Loucy (cell line): ENCODE data around the gene LIPT2.

ENCODE experiments used
- H2AFZ ChIP-seq: fragments of 200-600 bp; sonication (generic); 2 replicates; pipeline ENCODE4 v1.6.0; 2016; ENCODE audit warnings: antibody characterized with exemption, mild to moderate bottlenecking, low read length, moderate library complexity
- H3F3A ChIP-seq: fragments of 200-600 bp; 2 replicates; pipeline ENCODE4 v1.6.0; 2016; ENCODE audit warnings: antibody characterized with exemption, low read depth, mild to moderate bottlenecking
- H3K27me3 ChIP-seq: fragments of 200-600 bp; sonication (generic); 2 replicates; pipeline ENCODE4 v1.6.1; 2014; ENCODE audit warnings: low read length, mild to moderate bottlenecking; ENCODE audit not compliant: insufficient read depth, poor library complexity, severe bottlenecking
- H3K36me3 ChIP-seq: fragments of 200-600 bp; sonication (generic); 2 replicates; pipeline ENCODE4 v1.6.1; 2016; ENCODE audit warnings: low read length; ENCODE audit not compliant: insufficient read depth
- H3K4me1 ChIP-seq: fragments of 200-600 bp; sonication (generic); 2 replicates; pipeline ENCODE4 v1.5.1; 2014; ENCODE audit warnings: low read length, mild to moderate bottlenecking; ENCODE audit not compliant: insufficient read depth, poor library complexity, severe bottlenecking
- H3K4me2 ChIP-seq: fragments of 200-600 bp; sonication (generic); 2 replicates; pipeline ENCODE4 v1.6.0; 2014; ENCODE audit warnings: antibody characterized with exemption, low read length, low read depth, mild to moderate bottlenecking; ENCODE audit not compliant: poor library complexity, severe bottlenecking
- H3K4me3 ChIP-seq: fragments of 200-600 bp; sonication (generic); 2 replicates; pipeline ENCODE4 v1.5.1; 2014; ENCODE audit warnings: low read length, mild to moderate bottlenecking, mixed read lengths; ENCODE audit not compliant: poor library complexity, severe bottlenecking
- H3K79me2 ChIP-seq: fragments of 200-600 bp; sonication (generic); 2 replicates; pipeline ENCODE4 v1.6.1; 2014; ENCODE audit warnings: low read length; ENCODE audit not compliant: insufficient read depth
- H3K9ac ChIP-seq: fragments of 200-600 bp; sonication (generic); 2 replicates; pipeline ENCODE4 v1.6.0; 2014; ENCODE audit warnings: mild to moderate bottlenecking, low read depth, low read length, moderate library complexity; ENCODE audit not compliant: poor library complexity, severe bottlenecking
- H3K9me2 ChIP-seq: fragments of 200-600 bp; sonication (generic); replicated peaks from 2 replicates; pipeline ENCODE4 v1.6.1; 2016; ENCODE audit warnings: low read depth, low read length, mixed read lengths
- H3K9me3 ChIP-seq: fragments of 200-600 bp; sonication (generic); 2 replicates; pipeline ENCODE4 v1.6.1; 2014; ENCODE audit warnings: mild to moderate bottlenecking, antibody characterized with exemption, low read length, low read depth; ENCODE audit not compliant: insufficient read depth
- H4K20me1 ChIP-seq: fragments of 200-600 bp; sonication (generic); 2 replicates; pipeline ENCODE4 v1.6.0; 2014; ENCODE audit warnings: antibody characterized with exemption, low read length, mild to moderate bottlenecking; ENCODE audit not compliant: insufficient read depth, poor library complexity, severe bottlenecking
- CTCF ChIP-seq: fragments of 200-600 bp; sonication (generic); conservative IDR thresholded peaks from 2 replicates; pipeline ENCODE4 v1.5.1; 2014; ENCODE audit warnings: mild to moderate bottlenecking, antibody characterized with exemption, low read length
- EZH2phosphoT487 ChIP-seq: fragments of 200-600 bp; IDR thresholded peaks from 2 replicates; pipeline ENCODE4 v1.6.1; 2018; ENCODE audit warnings: antibody characterized with exemption, mild to moderate bottlenecking, moderate library complexity, borderline replicate concordance

The LIPT2 gene

GRCh38 chr11:74493791-74494630 is 487 bp upstream of the LIPT2 start:
- H4K20me1 ChIP-seq = no peaks in the 10 kb centered on the region
- H3F3A ChIP-seq = no peaks in the 10 kb centered on the region
- H3K36me3 ChIP-seq = no peaks in the 10 kb centered on the region
- H3K4me1 ChIP-seq = no peaks in the 10 kb centered on the region
- peak overlapping the region; percentile 94 for H3K9ac ChIP-seq
- H3K9me2 ChIP-seq = no peaks in the 10 kb centered on the region
- H2AFZ ChIP-seq = peak overlapping the region; percentile 99
- peak overlapping the region; percentile 96 for H3K4me2 ChIP-seq
- H3K27me3 ChIP-seq = no peaks in the 10 kb centered on the region
- H3K9me3 ChIP-seq = no peaks in the 10 kb centered on the region
- TF ChIP-seq EZH2phosphoT487 (no peak), CTCF (no peak; the same call in 1 of the 2 replicates)
- peak overlapping the region; percentile 84 for H3K4me3 ChIP-seq
- no peaks in the 10 kb centered on the region for H3K79me2 ChIP-seq

- Histone ChIP-seq H3K9ac (no peak overlapping the region), H3K27me3 (no peaks in the 10 kb centered on the region), H3K9me3 (no peaks in the 10 kb centered on the region), H2AFZ (no peak overlapping the region), H3K79me2 (no peaks in the 10 kb centered on the region), H3K9me2 (no peaks in the 10 kb centered on the region), H3K4me3 (no peak overlapping the region), H3K36me3 (no peaks in the 10 kb centered on the region), H3K4me1 (no peaks in the 10 kb centered on the region), H3K4me2 (peak overlapping the region; percentile 96), H3F3A (no peaks in the 10 kb centered on the region), H4K20me1 (no peaks in the 10 kb centered on the region)
- no peak for TF ChIP-seq CTCF
- TF ChIP-seq EZH2phosphoT487 = no peak
Measured at GRCh38 chr11:74492084-74492483, 1.4 kb downstream of the LIPT2 start.

- no peak overlapping the region for H3K9ac ChIP-seq
- no peaks in the 10 kb centered on the region for H4K20me1 ChIP-seq
- TF ChIP-seq CTCF = no peak
- TF ChIP-seq EZH2phosphoT487 = no peak
- no peaks in the 10 kb centered on the region for H3K9me2 ChIP-seq
- no peak overlapping the region for H3K4me2 ChIP-seq
- H3K9me3 ChIP-seq = no peaks in the 10 kb centered on the region
- H3F3A ChIP-seq = no peaks in the 10 kb centered on the region
- H3K27me3 ChIP-seq = no peaks in the 10 kb centered on the region
- H3K79me2 ChIP-seq = no peaks in the 10 kb centered on the region
- no peaks in the 10 kb centered on the region for H3K36me3 ChIP-seq
- no peak overlapping the region for H3K4me3 ChIP-seq
- no peak overlapping the region for H2AFZ ChIP-seq
- H3K4me1 ChIP-seq = peaks cover 3% of the 10 kb centered on the region
Measured at GRCh38 chr11:74490941-74491340, 2.6 kb downstream of the LIPT2 start.
